HG03432 (cell line): ENCODE results near the gene DSE.
"Not testable (repeated sequence)": the region's sequence is repeated elsewhere in the genome, so short reads cannot be mapped to it uniquely, and the experiment has no call there.

ENCODE experiments used
- ATAC-seq: cut with Tn5 transposase; IDR thresholded peaks from one replicate; pipeline ENCODE4 v1.9.1; 2021; ENCODE audit warnings: mild to moderate bottlenecking, moderate library complexity; ENCODE audit not compliant: unreplicated experiment

Gene DSE

DNA sequence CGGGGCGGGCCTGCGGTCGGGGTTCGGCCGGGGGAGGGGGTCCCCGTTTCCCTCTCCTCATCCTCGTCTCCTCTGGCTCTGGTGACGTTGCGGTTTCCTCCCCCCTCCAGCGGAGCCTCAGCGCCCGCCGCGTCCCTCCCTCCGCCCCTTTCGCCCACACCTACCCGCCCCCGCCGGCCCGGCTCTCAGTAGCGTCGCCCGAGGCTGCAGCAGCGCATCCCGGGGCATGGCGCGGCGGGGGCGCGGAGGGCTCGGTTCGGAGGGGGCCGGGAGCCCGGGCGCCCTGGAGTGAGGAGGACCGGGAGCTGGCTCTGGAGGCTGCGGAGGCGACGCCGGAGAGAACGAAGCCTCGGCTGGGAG, at the start of gene DSE:
DSE (plus strand) TSS at position 188 of the 360 bp plus-strand sequence. CDS start 28,304 bp downstream, outside the sequence.
- ATAC-seq = peak; percentile 86

DNA sequence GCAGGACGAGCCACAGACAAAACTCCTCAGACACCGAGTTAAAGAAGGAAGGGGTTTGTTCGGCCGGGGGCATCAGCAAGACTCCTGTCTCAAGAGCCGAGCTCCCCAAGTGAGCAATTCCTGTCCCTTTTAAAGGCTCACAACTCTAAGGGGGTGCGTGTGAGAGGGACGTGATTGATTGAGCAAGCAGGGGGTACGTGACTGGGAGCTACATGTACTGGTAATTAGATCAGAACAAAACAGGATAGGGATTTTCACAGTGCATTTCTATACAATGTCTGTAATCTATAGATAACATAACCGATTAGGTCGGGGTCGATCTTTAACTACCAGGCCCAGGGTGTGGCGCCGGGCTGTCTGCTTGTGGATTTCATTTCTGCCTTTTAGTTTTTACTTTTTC, 48.8 kb upstream of the DSE start:
- ATAC-seq = not testable (repeated sequence)

- no peak for ATAC-seq
These were observed 46.9 kb upstream of the DSE start for GRCh38 chr6:116323863-116324262.

DNA sequence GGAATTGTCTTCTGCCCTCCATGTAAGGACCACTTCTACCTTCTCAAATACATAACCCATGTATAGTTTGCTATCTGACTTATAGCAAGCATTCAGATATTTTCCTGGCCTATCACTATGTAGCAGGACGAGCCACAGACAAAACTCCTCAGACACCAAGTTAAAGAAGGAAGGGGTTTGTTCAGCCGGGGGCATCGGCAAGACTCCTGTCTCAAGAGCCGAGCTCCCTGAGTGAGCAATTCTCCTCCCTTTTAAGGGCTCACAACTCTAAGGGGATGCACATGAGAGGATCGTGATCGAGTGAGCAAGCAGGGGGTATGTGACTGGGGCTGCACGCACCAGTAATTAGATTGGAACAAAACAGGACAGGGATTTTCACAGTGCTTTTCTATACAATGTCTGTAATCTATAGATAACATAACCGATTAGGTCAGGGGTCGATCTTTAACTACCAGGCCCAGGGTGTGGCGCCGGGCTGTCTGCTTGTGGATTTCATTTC, 45.1 kb upstream of the DSE start:
- ATAC-seq = not testable (repeated sequence)

GRCh38 chr6:116326181-116326671, 44.5 kb upstream of the DSE start:
- ATAC-seq = no peak

DNA sequence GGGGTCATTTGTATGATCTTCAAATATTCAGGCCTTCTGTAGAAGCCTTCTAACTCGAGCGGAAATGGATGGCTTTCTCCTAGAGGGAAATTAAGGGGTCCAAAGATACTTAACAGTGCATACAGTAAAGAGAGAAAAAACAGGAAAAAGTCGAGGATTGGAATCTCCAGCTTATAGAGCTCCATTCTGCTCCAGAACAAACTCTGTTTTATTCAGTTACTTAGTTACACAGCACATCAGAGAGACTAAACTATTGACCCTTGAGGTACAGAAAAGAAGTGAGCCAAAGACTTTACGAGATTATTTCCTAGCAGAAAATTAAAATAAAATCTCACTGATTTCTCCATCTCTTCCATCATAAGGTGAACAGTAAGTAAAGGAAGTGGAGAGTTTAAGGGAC, 43.8 kb upstream of the DSE start:
- ATAC-seq = no peak

DNA sequence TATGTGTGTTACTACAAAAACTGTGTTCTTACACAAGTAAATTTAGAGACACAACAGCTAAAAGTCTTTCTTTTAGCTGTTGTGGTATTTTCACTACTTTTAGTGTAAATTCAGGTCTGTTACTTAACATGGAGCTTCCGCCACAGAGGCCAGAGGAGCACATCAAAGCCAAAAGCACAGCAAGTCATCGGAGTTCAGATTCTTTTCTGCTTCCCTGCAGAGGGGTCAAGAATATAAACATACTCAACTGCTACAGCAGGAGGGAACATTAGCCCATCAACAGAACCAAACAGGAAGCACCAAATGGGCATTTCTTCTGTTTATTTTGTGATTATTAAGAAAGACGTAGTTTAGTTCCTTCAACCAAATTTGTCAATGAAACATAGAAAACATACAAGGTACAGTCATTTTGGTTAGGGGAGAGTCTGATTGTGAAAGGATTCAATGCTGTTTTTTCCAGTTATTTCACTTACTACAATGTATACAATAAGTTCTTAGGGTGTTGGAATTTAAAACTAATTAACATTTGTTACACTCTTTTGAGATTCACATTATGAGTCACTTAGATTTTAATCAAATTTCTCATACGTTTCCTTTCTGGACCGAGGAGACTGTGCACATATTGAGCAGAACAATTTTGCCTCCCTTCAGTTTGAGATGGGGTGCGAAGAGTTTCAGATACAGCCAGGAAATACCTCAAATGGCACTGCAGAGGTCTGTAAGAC, 42.8 kb upstream of the DSE start:
- no peak for ATAC-seq

DNA sequence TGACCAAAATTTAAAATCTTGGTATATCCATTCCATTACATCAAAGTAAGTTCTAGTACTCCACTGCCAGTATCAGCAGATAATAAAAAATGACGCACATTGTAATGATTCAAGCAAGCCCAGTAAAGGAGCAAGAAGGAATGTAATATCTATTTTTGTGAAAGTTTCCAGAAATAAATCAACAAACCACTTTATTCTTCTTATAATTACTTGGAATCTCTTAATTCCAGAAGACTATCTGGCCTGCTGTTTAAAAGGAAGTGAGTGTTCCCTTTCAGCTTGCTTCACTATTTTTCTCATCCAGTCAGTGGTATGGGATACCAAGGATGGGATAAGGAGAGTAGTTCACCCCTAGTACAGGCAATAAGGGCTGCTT, 42.2 kb upstream of the DSE start:
- no peak for ATAC-seq

DNA sequence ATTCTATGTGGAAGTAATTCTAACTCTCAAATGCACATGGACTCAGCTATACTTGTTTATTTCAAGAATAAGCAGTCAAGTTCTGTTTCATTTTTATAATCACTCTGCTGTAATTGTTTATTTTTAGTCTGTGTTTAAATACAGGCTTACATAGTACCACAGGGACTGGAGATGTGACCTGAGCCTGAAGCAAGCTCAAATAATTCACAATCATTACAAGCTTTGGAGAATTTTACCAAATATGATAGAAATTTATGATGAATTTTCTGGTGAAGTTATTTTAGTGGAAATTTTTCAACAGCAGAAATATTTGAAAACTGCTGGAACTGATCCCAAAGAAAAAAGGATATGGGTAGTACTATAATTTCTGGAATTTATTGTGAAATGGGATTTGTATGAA, 41.6 kb upstream of the DSE start:
- no peak for ATAC-seq

- ATAC-seq = no peak
These were observed 40.2 kb upstream of the DSE start for GRCh38 chr6:116330511-116330910.

GRCh38 chr6:116332096-116332495, 38.7 kb upstream of the DSE start:
- ATAC-seq = no peak

- ATAC-seq = not testable (repeated sequence)
These were observed 35.9 kb upstream of the DSE start for GRCh38 chr6:116334638-116335409.

GRCh38 chr6:116335612-116336215, 35.0 kb upstream of the DSE start:
- no peak for ATAC-seq

DNA sequence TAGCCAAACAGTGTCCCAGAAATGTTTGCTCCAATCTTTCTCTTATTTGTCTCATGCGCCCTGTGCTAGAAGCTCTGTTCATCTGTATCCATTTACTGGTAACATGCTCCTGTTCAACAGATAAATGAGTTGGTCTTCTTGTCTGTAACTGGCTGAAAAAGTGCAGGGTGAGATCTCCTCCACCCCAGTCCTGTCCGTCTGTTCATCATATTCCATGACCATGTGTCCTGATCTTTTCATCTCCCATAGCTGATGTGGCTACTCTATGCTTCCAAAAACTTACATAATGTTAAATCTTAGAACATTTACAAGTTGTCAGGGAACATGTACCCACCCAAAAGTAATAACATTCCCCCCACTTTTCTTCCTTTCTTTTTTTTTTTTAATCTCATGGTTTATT, 31.8 kb upstream of the DSE start:
- no peak for ATAC-seq

- not testable (repeated sequence) for ATAC-seq
These were observed 30.1 kb upstream of the DSE start for GRCh38 chr6:116340625-116341024.

DNA sequence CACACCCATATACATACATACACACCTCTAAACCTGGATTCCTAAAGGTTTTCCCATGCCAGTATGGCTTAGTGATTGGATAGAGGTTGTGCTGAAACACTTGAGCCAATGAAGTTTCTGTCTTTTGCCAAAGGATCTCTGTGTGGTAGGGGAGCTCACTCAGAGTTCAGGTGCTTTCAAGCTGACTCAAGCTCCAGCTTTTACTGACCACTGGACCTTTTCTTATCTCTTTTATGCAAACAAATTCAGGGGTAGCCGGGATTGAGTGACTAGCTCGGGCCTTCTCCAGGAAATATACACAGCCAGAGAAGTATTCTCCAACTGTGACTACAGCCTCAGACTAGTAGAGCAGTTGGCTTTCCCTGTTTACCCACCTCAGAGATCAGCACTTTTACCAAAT, 21.5 kb upstream of the DSE start:
- no peak for ATAC-seq

- no peak for ATAC-seq
These were observed 19.6 kb upstream of the DSE start for GRCh38 chr6:116351101-116351500.

DNA sequence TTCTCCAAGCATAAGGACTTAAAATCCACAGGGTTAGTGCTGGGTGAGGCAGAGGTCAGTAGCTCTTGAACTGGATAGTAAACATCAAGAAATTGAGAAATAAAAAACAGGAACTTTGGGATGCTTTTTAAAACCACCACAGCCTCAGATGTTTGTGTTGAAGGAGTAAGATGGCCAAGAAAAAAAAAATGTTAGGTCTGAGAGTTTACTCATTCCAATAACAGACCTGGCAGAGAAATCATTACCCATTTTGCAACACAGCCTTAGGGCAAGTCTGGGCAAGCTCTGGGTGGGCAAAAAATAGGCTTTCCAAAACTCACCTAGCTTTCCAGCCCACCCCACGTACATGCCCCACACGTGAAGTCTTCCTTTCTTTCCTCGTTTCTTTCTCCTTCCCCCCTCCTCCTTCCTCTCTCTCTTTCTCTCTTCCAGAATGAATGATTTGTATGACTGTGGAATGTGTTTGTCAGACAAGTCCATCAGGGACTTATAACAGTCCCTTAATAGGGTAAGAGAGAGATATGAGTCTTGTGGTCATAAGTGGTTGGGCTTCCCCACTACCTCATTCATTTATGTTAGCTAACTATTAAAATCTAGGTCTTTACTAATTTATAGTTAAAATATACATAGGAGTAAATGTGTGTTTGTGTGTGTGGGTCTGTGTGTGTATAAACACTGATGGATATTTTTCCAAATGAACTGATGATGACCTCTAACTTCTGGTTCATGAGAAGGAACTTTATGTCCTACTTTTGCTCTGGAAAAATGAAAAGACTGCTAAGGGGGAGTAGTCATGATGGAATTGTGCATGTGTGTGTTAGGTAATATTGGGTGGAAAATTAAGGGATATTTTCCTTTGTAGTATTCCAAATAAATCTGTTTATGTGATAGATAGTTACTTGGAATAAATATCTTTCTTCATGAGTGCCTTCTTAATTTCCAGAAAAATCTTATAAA, 18.0 kb upstream of the DSE start:
- ATAC-seq = peak; percentile 83

DNA sequence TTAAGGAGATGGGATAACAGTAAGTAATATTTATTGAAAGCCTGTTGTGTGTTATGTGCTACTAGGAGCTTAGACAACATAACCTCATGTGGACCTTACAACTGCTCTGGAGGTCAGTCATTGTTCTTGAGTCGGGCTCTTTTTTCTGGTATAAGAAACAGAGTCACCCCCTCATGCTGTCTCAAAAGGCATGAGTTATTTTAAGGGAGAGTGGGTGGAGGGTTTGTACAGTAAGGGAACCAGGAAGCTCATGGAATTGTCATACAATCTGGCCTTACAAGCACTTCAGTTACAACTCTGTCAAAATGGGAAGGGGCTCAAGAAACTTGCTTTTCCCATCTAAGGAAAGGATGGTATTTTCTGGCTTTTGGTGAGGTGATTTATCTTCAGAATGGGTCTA, 16.5 kb upstream of the DSE start:
- ATAC-seq = no peak

DNA sequence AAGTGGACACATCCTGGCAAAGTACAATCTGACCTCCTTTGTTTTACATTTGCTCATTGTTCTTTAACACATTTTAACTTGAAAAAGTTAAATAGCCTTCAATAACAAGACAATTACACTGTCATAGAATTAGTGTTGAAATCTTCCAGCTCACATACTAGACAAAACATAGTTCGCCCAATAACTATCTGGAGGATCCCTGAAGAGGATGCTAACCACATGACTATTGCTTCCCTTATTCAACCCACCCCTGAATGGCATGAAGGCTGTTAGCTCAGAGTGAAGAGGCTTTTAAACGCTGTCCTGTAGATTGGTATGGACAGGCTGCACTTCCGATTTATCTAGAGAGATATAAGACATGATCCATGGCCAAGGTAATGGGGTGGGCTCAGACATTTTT, 15.0 kb upstream of the DSE start:
- no peak for ATAC-seq

- no peak for ATAC-seq
These were observed 11.6 kb upstream of the DSE start for GRCh38 chr6:116359131-116359530.
